Heart left ventricle (tissue), 16 donors: ENCODE measurements around the gene CDK8. TPM values are rescaled to one million over a fixed set of nuclear protein-coding genes. Genes with fewer than 3 reads are reported as not detected.
A peak's percentile ranks its signal among the peaks of the same experiment; 100 is the strongest.
"Not testable (repeated sequence)": the region's sequence is repeated elsewhere in the genome, so short reads cannot be mapped to it uniquely, and the experiment has no call there.

Experiments
- ATAC-seq, 4 donors: fragments of 200-7000 bp; cut with Tn5 transposase; one replicate each; pipeline ENCODE4 v1.9.1; 2020 to 2022; ENCODE audit warnings: moderate library complexity in 4 of 4, mild to moderate bottlenecking in 3 of 4, moderate number of reproducible peaks in 1 of 4
- DNase-seq, 5 donors: peaks; one replicate each; pipeline ENCODE4 v3.0.0-alpha.2; 2020
- H3K27ac ChIP-seq, 12 donors: fragments of 200-600 bp; sonication (generic) in 4 of 12; one replicate each; pipeline versions ENCODE4 v1.5.0 to v1.8.0; 2016 to 2022; ENCODE audit warnings: mild to moderate bottlenecking in 2 of 12
- H3K27me3 ChIP-seq, 9 donors: fragments of 200-600 bp; sonication (generic) in 2 of 9; one replicate each; pipeline versions ENCODE4 v1.5.1 to v1.8.0; 2016 to 2022; ENCODE audit warnings: mild to moderate bottlenecking in 3 of 9
- H3K36me3 ChIP-seq, 9 donors: fragments of 200-600 bp; sonication (generic) in 2 of 9; one replicate each; pipeline versions ENCODE4 v1.5.0 to v1.8.0; 2018 to 2022; ENCODE audit warnings: mild to moderate bottlenecking in 2 of 9
- H3K4me1 ChIP-seq, 12 donors: fragments of 200-600 bp; sonication (generic) in 4 of 12; one replicate each; pipeline versions ENCODE4 v1.5.0 to v1.8.0; 2016 to 2022; ENCODE audit warnings: mild to moderate bottlenecking in 3 of 12
- H3K4me3 ChIP-seq, 12 donors: fragments of 200-600 bp; sonication (generic) in 4 of 12; one replicate each; pipeline versions ENCODE4 v1.5.0 to v1.8.0; 2017 to 2022; ENCODE audit warnings: mild to moderate bottlenecking in 9 of 12, moderate library complexity in 4 of 12
- H3K9me3 ChIP-seq, 12 donors: fragments of 200-600 bp; sonication (generic) in 4 of 12; one replicate each; pipeline versions ENCODE4 v1.5.0 to v1.8.0; 2016 to 2022; ENCODE audit warnings: mild to moderate bottlenecking in 1 of 12
- POLR2A ChIP-seq, 2 donors: fragments of 450-650 bp; IDR thresholded peaks; one replicate each; pipeline ENCODE4 v1.6.1; 2017; ENCODE audit warnings: antibody characterized with exemption in 2 of 2, mild to moderate bottlenecking in 2 of 2, moderate library complexity in 2 of 2
- WGBS, 4 donors: extraction: QIAGEN DNeasy Blood & Tissue Kit in 2 of 4; methylation state at CpG; one replicate each; pipeline versions ENCODE4 v1.1.5 to v1.1.7; 2013 to 2018; 5-methylcytosine and 5-hydroxymethylcytosine counted together
- intact Hi-C, 10 donors: fragments of 100-400 bp; cut with DNase I; formaldehyde crosslinking; loops; one replicate each; pipeline versions ENCODE4 v1.11.1 to v1.14.2; 2022
- polyA plus RNA-seq, 2 donors: library from polyadenylated mRNA; stranded (reverse); fragments of 200-250 nt; gene quantifications; one replicate each; pipeline ENCODE4 v1.2.3, GENCODE V29; 2013
- total RNA-seq, 9 donors: library from RNA; depleted of rRNA in 2 of 9; stranded (reverse); fragments of >200 nt in 2 of 9; fragmentation: NEBNext Ultra II Directional in 3 of 9; extraction: Animal tissue kit (Norgen Biotek cat#: 25700) in 3 of 9; gene quantifications; one replicate each; pipeline versions ENCODE4 v1.1.0 to v1.2.4, GENCODE V29; 2016 to 2023
- TF ChIP-seq, protein P1 (sequence below), 12 donors: fragments of 200-600 bp; sonication (generic) in 4 of 12; IDR thresholded peaks; one replicate each; pipeline versions ENCODE4 v1.5.0 to v1.8.0; 2018 to 2022; ENCODE audit warnings: antibody characterized with exemption in 12 of 12, mild to moderate bottlenecking in 5 of 12
- donor health status: ischemic (EF 13 %, LVEDD 7.1; RV severe dilation, severe dysfunction).
- donor health status: healthy with polysubstance abuse.
- donor health status: DM: no; HTN: yes; CAD: no.
- donor health status: DM: no; HTN: no; CAD: no.
- donor health status: ischemic (EF 25% LVEDD 6.9; RV normal size, moderate dysfunction).
- donor health status: ischemic (EF 25% LVEDD 5.7; RV mildly dilated, moderate dysfunction).
- donor health status: healthy.
- donor health status: DM: yes; HTN: yes; CAD: no.
- donor health status: ischemic (EF 35%, LVEDD 5.7; RV mildly dilated, moderate dysfunction).
- donor health status: nonischemic (EF 11% LVEDD 7.7; RV severe dilation, severe dysfunction).
- donor health status: DM: yes; HTN: yes; CAD: no.
- donor health status: PGD.
- donor health status: ischemic (EF 29% LVEDD 5.4; RV normal size, mild dysfunction).
- donor health status: nonischemic (EF 23%, LVEDD 6.1; RV moderate dilation, normal function).

CDK8 gene
- total and polyA plus RNA-seq, 11 donors, result 5.3 to 12.4 (median 9.9) TPM

DNA sequence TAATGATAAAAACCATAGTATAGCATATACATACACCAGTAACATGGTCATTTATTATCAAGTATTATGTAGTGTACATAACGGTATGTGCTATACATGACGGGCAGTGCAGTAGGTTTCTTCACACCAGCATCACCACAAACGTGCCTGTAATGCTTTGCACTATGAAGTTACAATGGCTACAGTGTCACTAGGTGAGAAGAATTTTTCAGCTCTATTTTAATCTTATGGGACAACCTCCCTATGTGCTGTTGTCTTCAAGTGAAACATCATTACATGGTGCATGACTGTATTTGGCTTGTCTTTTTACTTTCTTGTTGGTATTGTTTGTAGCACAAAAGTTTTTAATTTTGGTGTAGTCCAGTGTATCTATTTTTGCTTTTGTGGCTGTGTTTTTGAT lies 18.7 kb downstream of the CDK8 start:
- Histone ChIP-seq H3K27me3 (no peaks in the 10 kb centered on the region), H3K4me1 (peaks cover 0 to 27% (median 13%) of the 10 kb centered on the region in 12 donors), H3K9me3 (no peaks in the 10 kb centered on the region), H3K4me3 (no peak overlapping the region), H3K27ac (no peak overlapping the region), H3K36me3 (no peaks in the 10 kb centered on the region)
- intact Hi-C loops, result no loop called here
- DNase-seq (no peak), ATAC-seq (peak in 1 of 4 donors; percentile 26)
- TF ChIP-seq POLR2A (IDR thresholded peaks at IDR 0.05), result no peak
- TF ChIP-seq, protein P1, sequence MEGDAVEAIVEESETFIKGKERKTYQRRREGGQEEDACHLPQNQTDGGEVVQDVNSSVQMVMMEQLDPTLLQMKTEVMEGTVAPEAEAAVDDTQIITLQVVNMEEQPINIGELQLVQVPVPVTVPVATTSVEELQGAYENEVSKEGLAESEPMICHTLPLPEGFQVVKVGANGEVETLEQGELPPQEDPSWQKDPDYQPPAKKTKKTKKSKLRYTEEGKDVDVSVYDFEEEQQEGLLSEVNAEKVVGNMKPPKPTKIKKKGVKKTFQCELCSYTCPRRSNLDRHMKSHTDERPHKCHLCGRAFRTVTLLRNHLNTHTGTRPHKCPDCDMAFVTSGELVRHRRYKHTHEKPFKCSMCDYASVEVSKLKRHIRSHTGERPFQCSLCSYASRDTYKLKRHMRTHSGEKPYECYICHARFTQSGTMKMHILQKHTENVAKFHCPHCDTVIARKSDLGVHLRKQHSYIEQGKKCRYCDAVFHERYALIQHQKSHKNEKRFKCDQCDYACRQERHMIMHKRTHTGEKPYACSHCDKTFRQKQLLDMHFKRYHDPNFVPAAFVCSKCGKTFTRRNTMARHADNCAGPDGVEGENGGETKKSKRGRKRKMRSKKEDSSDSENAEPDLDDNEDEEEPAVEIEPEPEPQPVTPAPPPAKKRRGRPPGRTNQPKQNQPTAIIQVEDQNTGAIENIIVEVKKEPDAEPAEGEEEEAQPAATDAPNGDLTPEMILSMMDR (IDR thresholded peaks at IDR 0.05), result no peak
- 62 to 70% (median 65%) methylated on average over 3 of the region's 3 CpGs for WGBS, 4 donors

DNA sequence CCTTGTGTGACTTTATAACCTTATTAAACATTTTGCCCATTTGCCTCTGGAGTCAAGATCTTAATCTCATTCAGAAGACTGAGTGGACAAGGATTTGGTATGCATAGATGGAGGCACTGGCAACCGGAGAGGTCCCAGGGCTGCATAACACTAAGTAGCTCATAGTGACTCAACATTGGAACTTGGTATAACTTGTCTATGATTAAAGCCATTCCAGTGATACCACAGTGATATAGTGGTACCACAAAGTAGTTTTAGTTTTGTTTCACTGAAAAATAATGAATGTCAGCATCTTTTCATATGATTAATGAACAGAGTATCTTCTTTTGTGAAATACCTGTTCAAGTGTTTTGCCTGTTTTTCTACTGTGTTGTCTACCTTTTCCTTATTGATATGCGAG lies 26.4 kb downstream of the CDK8 start:
- Histone ChIP-seq H3K27ac (no peak overlapping the region), H3K4me3 (no peak overlapping the region), H3K36me3 (peaks cover 0 to 7% (median 4%) of the 10 kb centered on the region in 9 donors), H3K9me3 (no peaks in the 10 kb centered on the region), H3K4me1 (peaks cover 0 to 17% (median 4%) of the 10 kb centered on the region in 12 donors), H3K27me3 (no peaks in the 10 kb centered on the region)
- intact Hi-C loops, result no loop called here
- ATAC-seq (no peak), DNase-seq (no peak)
- TF ChIP-seq, protein P1 (IDR thresholded peaks at IDR 0.05), result no peak
- no peak for TF ChIP-seq POLR2A (IDR thresholded peaks at IDR 0.05)
- WGBS, 4 donors, result 95 to 98% (median 97%) methylated on average over 2 of the region's 2 CpGs

DNA sequence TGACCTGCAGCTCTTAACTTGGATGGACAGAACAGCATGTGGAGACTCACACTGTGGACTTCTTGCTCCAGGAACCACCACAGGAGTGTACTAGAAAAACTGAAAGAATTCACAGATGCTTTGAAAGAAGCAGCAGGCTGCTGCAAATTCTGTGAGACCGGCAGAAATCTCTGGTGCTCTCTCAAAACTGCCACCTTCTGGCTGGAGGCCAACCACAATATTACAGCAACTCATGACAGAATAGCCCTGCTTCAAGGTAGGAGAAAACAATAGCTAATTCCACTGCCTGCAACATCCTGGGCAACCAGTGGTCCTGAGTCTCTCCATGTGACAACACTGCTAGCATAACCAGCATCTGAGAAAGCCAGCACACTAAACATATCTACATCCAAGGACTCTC lies 26.9 kb downstream of the CDK8 start:
- no peaks in the 10 kb centered on the region for H3K9me3 ChIP-seq
- WGBS, 4 donors, result 40 to 87% (median 56%) methylated on average over 1 of the region's 1 CpG
- intact Hi-C loops, result no loop called here
- ATAC-seq (no peak), DNase-seq (no peak)
- no peak overlapping the region for H3K27ac ChIP-seq
- H3K4me3 ChIP-seq, result no peak overlapping the region
- H3K4me1 ChIP-seq, result peaks cover 0 to 17% (median 4%) of the 10 kb centered on the region in 12 donors
- H3K36me3 ChIP-seq, result peaks cover 0 to 7% (median 4%) of the 10 kb centered on the region in 9 donors
- H3K27me3 ChIP-seq, result no peaks in the 10 kb centered on the region
- TF ChIP-seq, protein P1 (IDR thresholded peaks at IDR 0.05), result no peak
- no peak for TF ChIP-seq POLR2A (IDR thresholded peaks at IDR 0.05)

DNA sequence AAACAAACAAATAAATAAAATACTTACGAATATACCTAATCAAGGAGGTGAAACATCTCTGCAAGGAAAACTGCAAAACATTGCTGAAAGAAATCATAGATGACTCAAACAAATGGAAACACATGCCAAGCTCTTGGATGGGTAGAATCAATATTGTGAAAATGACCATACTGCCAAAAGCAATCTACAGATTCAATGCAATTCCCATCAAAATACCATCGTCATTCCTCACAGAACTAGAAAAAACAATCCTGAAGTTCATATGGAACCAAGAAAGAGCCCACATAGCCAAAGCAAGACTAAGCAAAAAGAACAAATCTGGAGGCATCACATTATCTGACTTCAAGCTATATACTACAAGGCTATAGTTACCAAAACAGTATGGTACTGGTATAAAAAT lies 32.0 kb downstream of the CDK8 start:
- H3K4me1 ChIP-seq, intact Hi-C loops, DNase-seq, H3K36me3 ChIP-seq, H3K4me3 ChIP-seq, H3K27ac ChIP-seq, H3K27me3 ChIP-seq, ATAC-seq: not testable (repeated sequence)
- H3K9me3 ChIP-seq, result peaks cover 0 to 16% (median 0%) of the 10 kb centered on the region in 12 donors
- 48 to 100% (median 48%) methylated on average over 1 to 2 of the region's 2 CpGs for WGBS, 4 donors

DNA sequence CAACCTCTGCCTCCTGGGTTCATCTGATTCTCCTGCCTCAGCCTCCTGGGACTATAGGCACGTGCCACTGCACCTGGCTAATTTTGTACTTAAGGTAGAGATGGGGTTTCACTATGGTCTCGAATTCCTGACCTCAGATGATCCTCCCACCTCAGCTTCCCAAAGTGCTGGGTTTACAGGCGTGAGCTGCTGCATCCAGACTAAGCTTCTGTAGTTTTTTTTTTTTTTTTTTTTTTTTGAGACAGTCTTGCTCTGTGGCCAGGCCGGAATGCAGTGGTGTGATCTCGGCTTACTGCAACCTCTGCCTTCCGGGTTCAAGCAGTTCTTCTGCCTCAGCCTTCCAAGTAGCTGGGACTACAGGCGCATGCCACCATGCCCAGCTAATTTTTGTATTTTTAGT lies 34.9 kb downstream of the CDK8 start:
- H3K27ac ChIP-seq, H3K4me3 ChIP-seq, H3K4me1 ChIP-seq, H3K36me3 ChIP-seq, DNase-seq, H3K27me3 ChIP-seq, intact Hi-C loops, ATAC-seq: not testable (repeated sequence)
- 87 to 95% (median 94%) methylated on average over 7 of the region's 7 CpGs for WGBS, 4 donors
- peaks cover 0 to 16% (median 0%) of the 10 kb centered on the region in 12 donors for H3K9me3 ChIP-seq
